OCI-LY3 (cell line): ENCODE data around the gene HPCAL1.

Experiments
- CTCF ChIP-seq: fragments of 200-600, 300-600 bp; sonication (generic); IDR thresholded peaks from 2 replicates; pipeline ENCODE4 v1.5.1; 2014; ENCODE audit warnings: antibody characterized with exemption, low read length, low read depth
- EZH2phosphoT487 ChIP-seq: fragments of 200-600 bp; shearing (Covaris generic); IDR thresholded peaks from 2 replicates; pipeline ENCODE4 v1.6.1; 2018; ENCODE audit warnings: antibody characterized with exemption, mixed run types, low read depth

GRCh38 chr2:10331702-10332401, 29.1 kb downstream of the HPCAL1 start:
- TF ChIP-seq CTCF = no peak
- TF ChIP-seq EZH2phosphoT487 = no peak
